Muscle of leg (tissue), 11 donors: ENCODE data around the gene CFAP74. TPM values are rescaled to one million over a fixed set of nuclear protein-coding genes. Genes with fewer than 3 reads are reported as not detected.
A peak's percentile ranks its signal among the peaks of the same experiment; 100 is the strongest.

Source experiments
- DNase-seq: peaks from one replicate; pipeline ENCODE4 v3.0.0; 2013
- H3K27ac ChIP-seq: one replicate; pipeline ENCODE4 v1.5.1; 2013; ENCODE audit warnings: mild to moderate bottlenecking, low read length, control low read depth
- H3K27me3 ChIP-seq: one replicate; pipeline ENCODE4 v1.6.1; 2013; ENCODE audit warnings: low read length; ENCODE audit not compliant: control insufficient read depth, insufficient read depth
- H3K36me3 ChIP-seq: one replicate; pipeline ENCODE4 v1.6.1; 2013; ENCODE audit warnings: low read length; ENCODE audit not compliant: control insufficient read depth, insufficient read depth
- H3K4me1 ChIP-seq: one replicate; pipeline ENCODE4 v1.6.1; 2013; ENCODE audit warnings: low read length; ENCODE audit not compliant: control insufficient read depth, insufficient read depth
- H3K4me3 ChIP-seq: one replicate; pipeline ENCODE4 v1.5.1; 2013; ENCODE audit warnings: low read length, control low read depth
- H3K9me3 ChIP-seq: replicated peaks from 2 replicates; pipeline ENCODE4 v1.6.1; 2013; ENCODE audit warnings: low read depth, low read length; ENCODE audit not compliant: control insufficient read depth
- WGBS: methylation state at CpG from one replicate; pipeline ENCODE4 v1.1.5; 2013; ENCODE audit warnings: missing lambda C conversion rate; ENCODE audit not compliant: insufficient coverage; 5-methylcytosine and 5-hydroxymethylcytosine counted together
- polyA plus RNA-seq, 8 donors: library from polyadenylated mRNA; unstranded; fragments of 120-200 nt; gene quantifications; one replicate each; pipeline versions ENCODE4 v1.2.1 to v1.2.3, GENCODE V29; 2013; ENCODE audit warnings: inconsistent platforms in 1 of 8, low replicate concordance in 1 of 8; ENCODE audit not compliant: insufficient read length in 8 of 8, insufficient read depth in 1 of 8
- total RNA-seq: library from RNA; stranded (reverse); fragments of 120-200 nt; gene quantifications from one replicate; pipeline ENCODE4 v1.2.4, GENCODE V29; 2013

Gene CFAP74
- total and polyA plus RNA-seq, 9 donors: 0.04 to 0.72 (median 0.22) TPM; not detected in 2

- H3K4me3 ChIP-seq: no peak overlapping the region
- no peaks in the 10 kb centered on the region for H3K9me3 ChIP-seq
- peaks cover 7% of the 10 kb centered on the region for H3K4me1 ChIP-seq
- H3K36me3 ChIP-seq: no peaks in the 10 kb centered on the region
- DNase-seq: no peak
- 86% methylated on average over 5 of the region's 7 CpGs for WGBS
- no peak overlapping the region for H3K27ac ChIP-seq
- H3K27me3 ChIP-seq: peaks cover 31% of the 10 kb centered on the region
Measured at GRCh38 chr1:2000432-2000831, 3.2 kb downstream of the CFAP74 start.

GRCh38 chr1:1997576-1997975 lies 6.0 kb downstream of the CFAP74 start:
- no peak overlapping the region for H3K27ac ChIP-seq
- no peaks in the 10 kb centered on the region for H3K9me3 ChIP-seq
- WGBS: 46% methylated on average over 2 of the region's 6 CpGs
- no peaks in the 10 kb centered on the region for H3K36me3 ChIP-seq
- H3K4me3 ChIP-seq: no peak overlapping the region
- DNase-seq: no peak
- H3K4me1 ChIP-seq: no peaks in the 10 kb centered on the region
- peaks cover 11% of the 10 kb centered on the region for H3K27me3 ChIP-seq

- no peaks in the 10 kb centered on the region for H3K9me3 ChIP-seq
- H3K27ac ChIP-seq: no peak overlapping the region
- peaks cover under 1% of the 10 kb centered on the region for H3K4me1 ChIP-seq
- peak; percentile 64 for DNase-seq
- WGBS: 66% methylated on average over 6 of the region's 12 CpGs
- H3K36me3 ChIP-seq: no peaks in the 10 kb centered on the region
- H3K27me3 ChIP-seq: peaks cover 9% of the 10 kb centered on the region
- no peak overlapping the region for H3K4me3 ChIP-seq
Measured at GRCh38 chr1:1996207-1996651, 7.4 kb downstream of the CFAP74 start.

- WGBS: 67% methylated on average over 6 of the region's 8 CpGs
- H3K9me3 ChIP-seq: no peaks in the 10 kb centered on the region
- no peaks in the 10 kb centered on the region for H3K36me3 ChIP-seq
- no peak overlapping the region for H3K27ac ChIP-seq
- no peak overlapping the region for H3K4me3 ChIP-seq
- DNase-seq: no peak
- peaks cover 9% of the 10 kb centered on the region for H3K4me1 ChIP-seq
- peaks cover 6% of the 10 kb centered on the region for H3K27me3 ChIP-seq
Measured at GRCh38 chr1:1994536-1994935, 9.1 kb downstream of the CFAP74 start.

DNA sequence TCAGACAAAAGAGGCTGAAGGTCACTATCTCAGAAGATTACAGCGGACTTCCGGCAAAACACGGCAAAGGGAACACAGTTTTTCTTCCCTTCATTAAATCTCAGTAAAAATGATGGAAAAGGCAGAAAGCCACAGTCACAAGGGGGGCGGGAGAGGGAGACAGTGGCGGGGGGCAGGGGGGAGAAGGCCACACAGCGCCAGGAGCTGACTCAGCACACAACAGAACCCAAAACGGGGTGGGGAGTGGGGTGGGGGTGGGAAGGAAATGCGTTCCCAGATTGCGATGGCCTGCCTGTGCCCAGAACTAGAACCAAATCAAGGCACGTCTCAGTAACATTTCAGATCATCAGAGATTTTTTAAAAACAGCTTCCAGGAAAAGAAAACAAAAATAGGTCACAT lies 13.4 kb downstream of the CFAP74 start:
- H3K27me3 ChIP-seq: peaks cover 12% of the 10 kb centered on the region
- no peak overlapping the region for H3K4me3 ChIP-seq
- peaks cover 16% of the 10 kb centered on the region for H3K4me1 ChIP-seq
- no peaks in the 10 kb centered on the region for H3K36me3 ChIP-seq
- no peaks in the 10 kb centered on the region for H3K9me3 ChIP-seq
- no CpG with 5 or more reads among the region's 10 CpGs for WGBS
- DNase-seq: peak; percentile 78
- peak overlapping the region; percentile 74 for H3K27ac ChIP-seq

GRCh38 chr1:1989789-1990188 lies 13.8 kb downstream of the CFAP74 start:
- Histone ChIP-seq H3K4me3 (no peak overlapping the region), H3K4me1 (peaks cover 16% of the 10 kb centered on the region), H3K9me3 (no peaks in the 10 kb centered on the region), H3K27ac (peak overlapping the region; percentile 67), H3K36me3 (no peaks in the 10 kb centered on the region), H3K27me3 (peaks cover 10% of the 10 kb centered on the region)
- DNase-seq: peak; percentile 81
- 43% methylated on average over 4 of the region's 9 CpGs for WGBS

- Histone ChIP-seq H3K27me3 (peaks cover 6% of the 10 kb centered on the region), H3K27ac (no peak overlapping the region), H3K9me3 (no peaks in the 10 kb centered on the region), H3K4me3 (no peak overlapping the region), H3K36me3 (no peaks in the 10 kb centered on the region), H3K4me1 (peaks cover 16% of the 10 kb centered on the region)
- DNase-seq: peak; percentile 54
- 37% methylated on average over 21 of the region's 22 CpGs for whole genome bisulfite sequencing
Measured at GRCh38 chr1:1989102-1989542, 14.5 kb downstream of the CFAP74 start.

- H3K4me3 ChIP-seq: no peak overlapping the region
- peaks cover 16% of the 10 kb centered on the region for H3K4me1 ChIP-seq
- H3K9me3 ChIP-seq: no peaks in the 10 kb centered on the region
- DNase-seq: no peak
- no peaks in the 10 kb centered on the region for H3K36me3 ChIP-seq
- 87% methylated on average over 13 of the region's 29 CpGs for WGBS
- peaks cover 6% of the 10 kb centered on the region for H3K27me3 ChIP-seq
- no peak overlapping the region for H3K27ac ChIP-seq
Measured at GRCh38 chr1:1988061-1988945, 15.3 kb downstream of the CFAP74 start.

GRCh38 chr1:1987142-1987510 lies 16.5 kb downstream of the CFAP74 start:
- no peak for DNase-seq
- H3K4me1 ChIP-seq: peaks cover 16% of the 10 kb centered on the region
- WGBS: 75% methylated on average over 13 of the region's 13 CpGs
- H3K27ac ChIP-seq: no peak overlapping the region
- no peaks in the 10 kb centered on the region for H3K9me3 ChIP-seq
- no peaks in the 10 kb centered on the region for H3K36me3 ChIP-seq
- H3K27me3 ChIP-seq: peaks cover 6% of the 10 kb centered on the region
- H3K4me3 ChIP-seq: no peak overlapping the region

- Histone ChIP-seq H3K4me1 (peaks cover 16% of the 10 kb centered on the region), H3K27me3 (peaks cover 6% of the 10 kb centered on the region), H3K9me3 (no peaks in the 10 kb centered on the region), H3K4me3 (no peak overlapping the region), H3K36me3 (no peaks in the 10 kb centered on the region), H3K27ac (no peak overlapping the region)
- WGBS: 65% methylated on average over 24 of the region's 24 CpGs
- no peak for DNase-seq
Measured at GRCh38 chr1:1986451-1987141, 17.0 kb downstream of the CFAP74 start.
